Right atrium auricular region (tissue), 2 donors: Measurements from ENCODE around the gene FANK1. TPM values are rescaled to one million over a fixed set of nuclear protein-coding genes. Genes with fewer than 3 reads are reported as not detected.

Source experiments
- DNase-seq: peaks from one replicate; pipeline ENCODE4 v3.0.0-alpha.2; 2019; ENCODE audit warnings: low spot score
- H3K27ac ChIP-seq, 2 donors: fragments of 200-600 bp; sonication (generic); 1 replicate in 1 of 2; 2 replicates in 1 of 2; pipeline ENCODE4 v1.5.1; 2016 to 2019
- H3K27me3 ChIP-seq, 2 donors: fragments of 200-600 bp; sonication (generic); one replicate each; pipeline versions ENCODE4 v1.5.1 to v1.6.0; 2017 to 2019
- H3K36me3 ChIP-seq: fragments of 200-600 bp; sonication (generic); one replicate; pipeline ENCODE4 v1.5.1; 2016
- H3K4me1 ChIP-seq, 2 donors: fragments of 200-600 bp; sonication (generic); one replicate each; pipeline versions ENCODE4 v1.5.1 to v1.6.0; 2017 to 2019
- H3K4me3 ChIP-seq, 2 donors: fragments of 200-600 bp; sonication (generic); 1 replicate in 1 of 2; 2 replicates in 1 of 2; pipeline ENCODE4 v1.5.1; 2017 to 2019; ENCODE audit warnings: mild to moderate bottlenecking in 1 of 2, moderate library complexity in 1 of 2
- H3K9me3 ChIP-seq, 2 donors: fragments of 200-600 bp; sonication (generic); one replicate each; pipeline ENCODE4 v1.5.1; 2019
- total RNA-seq, 2 donors: library from RNA; depleted of rRNA; stranded (reverse); fragments of >200 nt; gene quantifications; one replicate each; pipeline ENCODE4 v1.1.0, GENCODE V29; 2016
- TF ChIP-seq, protein P1 (sequence below), 2 donors: fragments of 200-600 bp; sonication (generic); IDR thresholded peaks; one replicate each; pipeline ENCODE4 v1.5.1; 2019; ENCODE audit warnings: antibody characterized with exemption in 2 of 2

Gene FANK1
- total RNA-seq, 2 donors from 2014 or later, result 0.44 to 0.67 TPM

DNA sequence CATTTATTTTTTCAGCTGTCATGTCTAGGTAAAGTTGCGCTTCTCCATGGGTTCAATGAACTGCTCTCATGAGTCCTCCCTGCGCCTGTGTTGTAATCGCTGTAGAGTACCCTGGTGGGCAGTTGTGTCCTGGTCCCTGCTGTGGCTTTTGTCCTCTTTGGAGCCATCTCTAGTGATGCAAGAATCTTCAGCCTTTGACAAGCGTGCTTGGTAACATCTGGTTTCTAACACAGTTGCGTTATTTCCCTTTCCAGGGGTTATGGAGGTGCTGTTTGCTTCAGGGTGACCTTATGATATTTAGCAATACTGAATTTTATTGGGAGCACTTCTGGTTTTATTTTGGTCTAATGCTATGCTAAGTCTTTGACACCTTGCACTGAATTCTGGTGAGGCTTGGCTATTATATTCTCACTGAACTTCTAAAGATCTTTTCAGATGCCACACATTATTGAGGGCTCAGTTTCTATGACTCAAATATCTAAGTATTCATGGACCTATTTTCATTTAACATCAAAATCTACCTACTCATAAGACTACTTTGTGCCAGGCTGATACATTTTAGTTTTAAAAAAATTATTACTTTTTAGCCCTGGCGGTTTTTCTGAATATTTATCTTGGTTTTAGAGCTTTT lies 88.6 kb downstream of the FANK1 start:
- no peak overlapping the region for H3K27ac ChIP-seq
- TF ChIP-seq, protein P1, sequence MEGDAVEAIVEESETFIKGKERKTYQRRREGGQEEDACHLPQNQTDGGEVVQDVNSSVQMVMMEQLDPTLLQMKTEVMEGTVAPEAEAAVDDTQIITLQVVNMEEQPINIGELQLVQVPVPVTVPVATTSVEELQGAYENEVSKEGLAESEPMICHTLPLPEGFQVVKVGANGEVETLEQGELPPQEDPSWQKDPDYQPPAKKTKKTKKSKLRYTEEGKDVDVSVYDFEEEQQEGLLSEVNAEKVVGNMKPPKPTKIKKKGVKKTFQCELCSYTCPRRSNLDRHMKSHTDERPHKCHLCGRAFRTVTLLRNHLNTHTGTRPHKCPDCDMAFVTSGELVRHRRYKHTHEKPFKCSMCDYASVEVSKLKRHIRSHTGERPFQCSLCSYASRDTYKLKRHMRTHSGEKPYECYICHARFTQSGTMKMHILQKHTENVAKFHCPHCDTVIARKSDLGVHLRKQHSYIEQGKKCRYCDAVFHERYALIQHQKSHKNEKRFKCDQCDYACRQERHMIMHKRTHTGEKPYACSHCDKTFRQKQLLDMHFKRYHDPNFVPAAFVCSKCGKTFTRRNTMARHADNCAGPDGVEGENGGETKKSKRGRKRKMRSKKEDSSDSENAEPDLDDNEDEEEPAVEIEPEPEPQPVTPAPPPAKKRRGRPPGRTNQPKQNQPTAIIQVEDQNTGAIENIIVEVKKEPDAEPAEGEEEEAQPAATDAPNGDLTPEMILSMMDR (IDR thresholded peaks at IDR 0.05), result no peak
- H3K4me3 ChIP-seq, result no peak overlapping the region
- H3K36me3 ChIP-seq, result no peaks in the 10 kb centered on the region
- no peak for DNase-seq
- no peaks in the 10 kb centered on the region for H3K9me3 ChIP-seq
- no peaks in the 10 kb centered on the region for H3K27me3 ChIP-seq
- H3K4me1 ChIP-seq, result no peaks in the 10 kb centered on the region

DNA sequence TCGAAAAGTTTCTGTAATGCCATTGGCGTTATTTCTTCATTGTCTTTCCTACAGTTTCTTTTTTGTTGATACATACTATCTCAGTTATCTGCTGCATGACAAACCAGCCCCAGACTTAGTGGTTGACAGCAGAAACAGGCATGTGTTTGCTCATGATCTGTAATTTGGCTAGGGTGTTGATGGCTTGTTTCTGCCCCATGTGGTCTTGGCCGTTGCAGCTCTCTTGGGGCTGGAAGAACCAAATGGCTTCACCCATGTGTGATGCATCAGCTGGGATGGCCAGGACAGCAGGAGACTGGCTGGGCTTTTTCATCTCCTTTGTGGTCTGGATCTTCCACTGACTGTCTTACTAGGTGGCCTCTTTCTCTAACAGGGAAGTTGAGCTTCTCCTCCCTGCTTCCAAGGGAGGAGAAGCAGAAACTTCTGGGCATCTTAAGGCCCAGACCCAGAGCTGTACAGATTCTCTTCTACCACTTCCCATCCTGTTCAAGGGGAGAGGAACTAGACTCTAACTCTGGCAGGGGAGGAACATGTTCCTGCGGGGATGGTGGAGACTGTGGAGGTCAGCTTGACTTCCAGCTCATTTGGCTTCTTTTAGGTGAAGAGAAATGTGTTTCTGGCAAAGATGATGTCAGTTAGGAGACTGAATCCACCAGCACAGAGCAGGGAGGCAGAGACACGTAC lies 89.3 kb downstream of the FANK1 start:
- DNase-seq, result no peak
- Histone ChIP-seq H3K27ac (no peak overlapping the region), H3K9me3 (no peaks in the 10 kb centered on the region), H3K27me3 (no peaks in the 10 kb centered on the region), H3K4me1 (no peaks in the 10 kb centered on the region), H3K4me3 (no peak overlapping the region), H3K36me3 (no peaks in the 10 kb centered on the region)
- TF ChIP-seq, protein P1 (IDR thresholded peaks at IDR 0.05), result no peak

DNA sequence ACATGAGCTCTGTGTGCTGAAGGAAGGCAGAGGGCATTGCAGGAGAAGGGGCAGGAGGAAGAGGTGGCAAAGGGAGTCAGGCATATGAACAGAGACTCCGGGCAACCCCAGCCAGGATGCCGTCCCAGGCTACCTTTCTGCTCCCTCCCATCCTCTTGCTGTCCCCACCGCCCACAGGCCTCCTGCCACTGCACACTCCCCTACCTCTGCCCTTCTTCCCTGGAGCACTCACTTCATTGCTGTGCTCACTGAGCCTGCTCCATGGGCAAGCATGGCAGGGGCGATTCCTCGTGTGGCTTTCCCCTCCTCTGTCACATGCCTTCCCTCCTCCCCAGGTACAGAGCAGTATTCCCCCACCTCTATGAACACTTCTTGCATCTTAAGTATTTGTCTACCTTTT lies 93.4 kb downstream of the FANK1 start:
- TF ChIP-seq, protein P1 (IDR thresholded peaks at IDR 0.05), result no peak
- no peaks in the 10 kb centered on the region for H3K36me3 ChIP-seq
- no peak overlapping the region for H3K4me3 ChIP-seq
- H3K27ac ChIP-seq, result no peak overlapping the region
- H3K9me3 ChIP-seq, result no peaks in the 10 kb centered on the region
- H3K27me3 ChIP-seq, result no peaks in the 10 kb centered on the region
- H3K4me1 ChIP-seq, result no peaks in the 10 kb centered on the region
- DNase-seq, result no peak

DNA sequence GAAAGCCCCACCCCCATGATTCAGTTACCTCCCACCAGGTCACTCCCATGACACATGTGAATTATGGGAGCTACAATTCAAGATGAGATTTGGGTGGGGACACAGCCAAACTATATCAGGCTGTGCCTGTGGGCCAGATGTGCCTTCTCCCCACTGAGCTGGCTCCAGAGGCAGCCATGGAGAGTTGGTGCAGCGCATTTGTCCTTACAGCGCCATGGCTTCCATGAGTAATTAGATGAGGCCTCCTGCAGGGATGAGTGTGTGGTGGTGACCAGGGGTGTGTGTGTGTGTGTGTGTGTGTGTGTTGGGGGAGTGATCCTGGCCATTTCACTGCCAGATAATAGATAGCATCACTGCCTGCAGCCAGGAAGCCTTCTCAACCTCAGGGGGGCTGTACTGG lies 94.6 kb downstream of the FANK1 start:
- no peak overlapping the region for H3K4me3 ChIP-seq
- DNase-seq, result no peak
- TF ChIP-seq, protein P1 (IDR thresholded peaks at IDR 0.05), result no peak
- H3K9me3 ChIP-seq, result no peaks in the 10 kb centered on the region
- H3K4me1 ChIP-seq, result no peaks in the 10 kb centered on the region
- H3K36me3 ChIP-seq, result no peaks in the 10 kb centered on the region
- H3K27me3 ChIP-seq, result no peaks in the 10 kb centered on the region
- no peak overlapping the region for H3K27ac ChIP-seq

DNA sequence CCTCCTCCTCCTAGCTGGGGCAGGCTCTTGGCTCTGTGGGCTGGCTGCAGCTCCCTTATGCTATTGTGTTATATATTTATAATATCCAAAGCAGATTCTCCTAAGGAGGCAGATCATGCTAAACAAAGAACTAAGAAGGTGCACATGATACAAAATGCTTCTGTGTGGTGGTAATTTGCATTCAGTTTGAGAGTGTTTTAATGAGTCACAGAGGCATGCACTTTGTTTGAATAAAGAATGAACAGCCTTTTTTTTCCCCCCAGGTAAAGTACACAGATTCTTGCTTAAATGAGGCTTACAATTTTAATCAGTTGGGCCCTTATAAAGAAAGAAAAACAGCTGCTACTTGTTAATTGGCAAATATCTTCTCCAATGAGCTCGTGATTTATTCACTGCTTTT lies 95.0 kb downstream of the FANK1 start:
- H3K4me1 ChIP-seq, result no peaks in the 10 kb centered on the region
- TF ChIP-seq, protein P1 (IDR thresholded peaks at IDR 0.05), result no peak
- no peak for DNase-seq

More for the DNA sequence above, 95.0 kb downstream of the FANK1 start:
- Histone ChIP-seq H3K27me3 (no peaks in the 10 kb centered on the region), H3K4me3 (no peak overlapping the region), H3K36me3 (no peaks in the 10 kb centered on the region), H3K27ac (no peak overlapping the region), H3K9me3 (no peaks in the 10 kb centered on the region)
